Endothelial cell of umbilical vein (primary cell): Measurements from ENCODE around the gene ANKK1.

ENCODE experiments used
- EZH2 ChIP-seq: IDR thresholded peaks from 2 replicates; pipeline ENCODE4 v1.6.1; 2012; ENCODE audit warnings: borderline replicate concordance, low read depth, mild to moderate bottlenecking, moderate library complexity, low read length, inconsistent platforms; ENCODE audit not compliant: severe bottlenecking
- POLR2A ChIP-seq: IDR thresholded peaks from 2 replicates; pipeline ENCODE4 v1.6.1; 2012; ENCODE audit warnings: low read depth, mild to moderate bottlenecking, control low read depth, low read length
- TF ChIP-seq, protein P1 (sequence below), 2 donors: IDR thresholded peaks; 1 replicate in 1 of 2; 2 replicates in 1 of 2; pipeline ENCODE4 v1.5.1; 2011; ENCODE audit warnings: low read length in 2 of 2, mild to moderate bottlenecking in 2 of 2, moderate library complexity in 2 of 2, control low read depth in 1 of 2, inconsistent platforms in 1 of 2, low read depth in 1 of 2; ENCODE audit not compliant: insufficient read depth in 1 of 2; ENCODE audit errors: extremely low read depth in 1 of 2

GRCh38 chr11:113339929-113340589 is 47.5 kb upstream of the ANKK1 start:
- TF ChIP-seq POLR2A (no peak), EZH2 (no peak)
- TF ChIP-seq, protein P1, sequence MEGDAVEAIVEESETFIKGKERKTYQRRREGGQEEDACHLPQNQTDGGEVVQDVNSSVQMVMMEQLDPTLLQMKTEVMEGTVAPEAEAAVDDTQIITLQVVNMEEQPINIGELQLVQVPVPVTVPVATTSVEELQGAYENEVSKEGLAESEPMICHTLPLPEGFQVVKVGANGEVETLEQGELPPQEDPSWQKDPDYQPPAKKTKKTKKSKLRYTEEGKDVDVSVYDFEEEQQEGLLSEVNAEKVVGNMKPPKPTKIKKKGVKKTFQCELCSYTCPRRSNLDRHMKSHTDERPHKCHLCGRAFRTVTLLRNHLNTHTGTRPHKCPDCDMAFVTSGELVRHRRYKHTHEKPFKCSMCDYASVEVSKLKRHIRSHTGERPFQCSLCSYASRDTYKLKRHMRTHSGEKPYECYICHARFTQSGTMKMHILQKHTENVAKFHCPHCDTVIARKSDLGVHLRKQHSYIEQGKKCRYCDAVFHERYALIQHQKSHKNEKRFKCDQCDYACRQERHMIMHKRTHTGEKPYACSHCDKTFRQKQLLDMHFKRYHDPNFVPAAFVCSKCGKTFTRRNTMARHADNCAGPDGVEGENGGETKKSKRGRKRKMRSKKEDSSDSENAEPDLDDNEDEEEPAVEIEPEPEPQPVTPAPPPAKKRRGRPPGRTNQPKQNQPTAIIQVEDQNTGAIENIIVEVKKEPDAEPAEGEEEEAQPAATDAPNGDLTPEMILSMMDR (IDR thresholded peaks at IDR 0.05; ENCODE audit: extremely low read depth in 1 of 2, insufficient read depth in 1 of 2, low read depth in 1 of 2, low read length in 2 of 2): no peak
